NCI-H1930 (cell line): ENCODE data around the gene B4GALT5.
A peak's percentile ranks its signal among the peaks of the same experiment; 100 is the strongest.
"Not testable (repeated sequence)": the region's sequence is repeated elsewhere in the genome, so short reads cannot be mapped to it uniquely, and the experiment has no call there.

Experiments
- DNase-seq, 2 experiments: peaks; one replicate each; lab custom pipeline; 2025; lab: John Stamatoyannopoulos, UW

Gene B4GALT5, protein sequence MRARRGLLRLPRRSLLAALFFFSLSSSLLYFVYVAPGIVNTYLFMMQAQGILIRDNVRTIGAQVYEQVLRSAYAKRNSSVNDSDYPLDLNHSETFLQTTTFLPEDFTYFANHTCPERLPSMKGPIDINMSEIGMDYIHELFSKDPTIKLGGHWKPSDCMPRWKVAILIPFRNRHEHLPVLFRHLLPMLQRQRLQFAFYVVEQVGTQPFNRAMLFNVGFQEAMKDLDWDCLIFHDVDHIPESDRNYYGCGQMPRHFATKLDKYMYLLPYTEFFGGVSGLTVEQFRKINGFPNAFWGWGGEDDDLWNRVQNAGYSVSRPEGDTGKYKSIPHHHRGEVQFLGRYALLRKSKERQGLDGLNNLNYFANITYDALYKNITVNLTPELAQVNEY

DNA sequence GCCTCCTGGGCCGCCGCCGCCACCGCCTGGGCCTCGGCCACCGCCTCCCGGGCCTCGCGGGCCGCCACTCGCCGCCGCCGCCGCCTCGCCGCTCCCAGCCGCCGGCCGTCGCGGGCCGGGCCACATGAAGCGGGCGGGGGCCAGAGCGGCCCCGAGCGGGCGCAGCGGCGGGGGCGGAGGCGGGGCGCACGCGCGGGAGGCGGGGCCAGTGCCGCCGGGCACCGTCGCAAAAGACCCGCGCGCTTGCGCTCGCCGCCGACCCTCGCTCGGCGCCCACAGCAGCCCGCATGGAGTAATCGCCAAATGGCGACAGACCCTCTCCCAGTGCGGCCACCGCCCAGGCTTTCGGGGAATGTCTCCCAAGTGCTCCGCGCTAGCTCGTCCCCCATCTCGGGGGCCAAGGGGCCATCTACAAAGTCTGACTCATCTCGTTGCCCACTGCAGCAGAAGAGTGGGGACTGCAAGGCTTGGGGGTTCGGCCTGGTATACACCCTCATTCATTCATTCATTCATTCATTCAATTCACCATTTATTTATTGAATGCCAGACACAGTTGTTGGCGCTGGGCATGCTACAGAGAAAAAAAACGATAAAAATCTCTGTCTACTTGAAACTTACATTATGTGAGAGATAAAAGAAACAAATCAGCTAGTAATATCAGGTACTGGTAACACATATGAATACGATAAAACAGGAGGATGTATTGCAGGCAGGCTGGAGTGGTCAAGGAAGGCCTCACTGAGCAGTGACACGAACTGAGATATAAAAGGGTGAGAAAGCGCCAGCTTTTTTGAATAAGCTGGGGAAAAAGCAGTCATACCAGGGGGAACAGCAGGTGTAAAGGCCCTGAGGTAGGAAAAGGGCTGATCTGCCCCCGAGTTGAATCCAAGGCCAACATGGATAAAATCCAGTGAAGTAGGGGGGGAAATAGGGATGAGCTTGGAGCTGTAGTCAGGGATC lies at the start of gene B4GALT5:
Gene B4GALT5, minus strand, starts transcription at position 126 of the 960 bp plus-strand sequence. CDS start 188 bp downstream, outside the sequence.
- DNase-seq = peak; percentile 78 to 86

DNA sequence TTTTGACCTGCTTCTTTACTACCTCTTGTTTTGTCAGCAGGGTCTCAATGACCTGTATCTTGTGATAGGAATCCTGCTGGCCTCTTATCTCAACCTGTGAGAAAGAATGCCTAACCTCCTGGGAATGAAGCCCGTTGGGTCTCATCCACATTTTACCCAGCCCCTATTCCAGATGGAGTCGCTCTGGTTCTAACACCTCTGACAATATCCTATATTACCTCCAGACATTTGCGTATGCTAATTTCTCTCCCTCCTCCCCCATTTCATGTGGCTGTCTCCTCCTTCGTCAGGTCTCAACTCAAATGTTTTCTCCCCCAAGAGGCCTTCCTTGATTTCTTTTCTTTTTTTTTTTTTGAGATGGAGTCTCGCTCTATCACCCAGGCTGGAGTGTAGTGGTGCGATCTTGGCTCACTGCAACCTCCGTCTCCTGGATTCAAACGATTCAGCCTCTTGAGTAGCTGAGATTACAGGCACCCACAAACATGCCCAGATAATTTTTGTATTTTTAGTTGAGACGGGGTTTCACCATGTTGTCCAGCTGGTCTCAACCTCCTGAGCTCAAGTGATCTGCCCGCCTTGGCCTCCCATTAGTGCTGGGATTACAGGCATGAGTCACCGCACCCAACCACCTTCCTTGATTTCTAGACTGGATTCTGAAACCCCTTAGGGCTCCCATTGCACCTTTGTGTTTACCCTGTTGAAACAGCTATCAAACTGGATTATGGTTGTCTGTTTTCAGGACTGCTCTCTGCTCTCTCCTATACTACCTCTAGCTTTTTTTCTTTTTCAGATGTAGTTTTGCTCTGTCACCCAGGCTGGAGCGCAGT lies 49.5 kb upstream of the B4GALT5 start:
- DNase-seq = no peak

DNA sequence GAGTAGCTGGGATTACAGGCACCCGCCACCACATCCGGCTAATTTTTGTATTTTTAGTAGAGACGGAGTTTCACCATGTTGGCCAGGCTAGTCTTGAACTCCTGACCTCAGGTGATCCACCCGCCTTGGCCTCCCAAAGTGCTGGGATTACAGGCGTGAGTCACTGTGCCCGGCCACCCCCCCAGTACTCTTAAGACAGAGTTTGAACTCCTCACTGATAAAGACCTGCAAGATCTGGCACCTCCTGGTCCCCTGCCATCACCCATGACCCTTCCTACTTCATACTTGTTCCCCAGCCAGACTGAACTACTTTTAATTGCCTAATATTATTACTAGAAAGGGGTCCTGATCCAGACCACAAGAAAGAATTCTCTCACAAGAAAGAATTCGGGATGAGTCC lies 48.2 kb upstream of the B4GALT5 start:
- not testable (repeated sequence) for DNase-seq

DNA sequence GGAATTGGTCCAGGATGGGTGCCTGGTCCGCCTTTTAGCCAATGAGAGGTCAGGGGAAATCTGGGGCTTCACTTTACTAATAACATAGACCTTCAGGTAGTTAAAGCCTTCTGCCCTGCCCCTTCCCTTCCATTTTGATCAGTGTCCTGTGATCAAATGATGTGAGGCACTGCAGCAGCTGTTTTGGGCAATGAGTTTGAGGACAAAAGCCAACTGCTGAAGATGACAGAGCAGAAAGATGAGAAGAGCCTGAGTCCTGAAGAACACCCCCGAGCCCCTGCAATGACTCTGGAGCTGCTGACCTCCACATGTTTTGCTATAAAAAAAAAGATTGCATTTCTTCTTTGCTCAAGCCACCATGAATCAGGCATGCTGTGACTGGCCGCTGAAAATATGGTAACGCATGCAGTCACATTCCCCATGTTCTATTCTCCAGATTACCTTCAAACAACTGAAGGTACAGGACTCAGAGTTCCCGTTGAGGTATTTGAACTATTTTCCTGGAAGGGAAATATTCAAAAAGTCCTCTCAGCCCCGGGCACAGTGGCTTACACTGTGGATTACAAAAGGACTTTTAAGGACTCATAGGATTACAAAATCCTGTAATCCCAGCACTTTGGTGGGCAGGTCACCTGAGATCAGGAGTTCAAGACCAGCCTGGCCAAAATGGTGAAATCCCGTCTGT lies 45.7 kb upstream of the B4GALT5 start:
- no peak for DNase-seq

DNA sequence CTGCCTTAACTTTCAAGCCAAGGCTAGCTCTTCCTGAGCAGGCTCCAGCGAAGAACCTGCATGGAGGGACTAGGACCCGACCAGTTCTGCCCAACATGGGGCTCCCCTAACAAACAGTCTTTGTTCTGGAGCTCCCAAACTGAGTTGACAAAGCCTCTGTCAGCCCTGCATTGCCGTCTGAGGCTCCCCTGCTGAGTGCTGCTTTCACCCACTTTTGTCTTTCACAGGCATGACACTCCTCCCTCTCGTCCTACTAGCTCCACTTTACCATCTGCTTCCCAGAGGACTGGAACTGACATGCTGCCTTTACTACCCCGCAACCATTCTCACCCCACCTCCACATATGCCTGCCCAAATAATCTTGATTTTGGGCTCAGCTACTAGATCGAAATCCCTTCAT lies 45.1 kb upstream of the B4GALT5 start:
- no peak for DNase-seq

DNA sequence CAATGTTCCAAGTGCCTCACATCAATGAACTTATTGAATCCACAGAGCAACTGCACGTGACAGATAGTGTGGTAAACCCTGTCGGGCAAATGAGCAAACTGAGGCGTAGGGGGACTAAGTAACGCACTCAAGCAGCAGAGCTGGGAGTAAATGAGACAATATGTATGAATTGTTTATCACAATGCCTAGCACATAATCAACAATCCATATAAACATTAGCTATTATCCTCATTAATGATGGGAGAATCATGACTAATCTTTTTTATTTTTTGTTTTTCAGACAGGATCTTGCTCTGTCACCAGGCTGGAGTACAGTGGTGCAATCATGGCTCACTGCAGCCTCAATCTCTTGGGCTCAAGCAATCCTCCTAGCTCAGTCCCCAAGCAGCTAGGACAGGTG lies 43.9 kb upstream of the B4GALT5 start:
- DNase-seq = no peak

DNA sequence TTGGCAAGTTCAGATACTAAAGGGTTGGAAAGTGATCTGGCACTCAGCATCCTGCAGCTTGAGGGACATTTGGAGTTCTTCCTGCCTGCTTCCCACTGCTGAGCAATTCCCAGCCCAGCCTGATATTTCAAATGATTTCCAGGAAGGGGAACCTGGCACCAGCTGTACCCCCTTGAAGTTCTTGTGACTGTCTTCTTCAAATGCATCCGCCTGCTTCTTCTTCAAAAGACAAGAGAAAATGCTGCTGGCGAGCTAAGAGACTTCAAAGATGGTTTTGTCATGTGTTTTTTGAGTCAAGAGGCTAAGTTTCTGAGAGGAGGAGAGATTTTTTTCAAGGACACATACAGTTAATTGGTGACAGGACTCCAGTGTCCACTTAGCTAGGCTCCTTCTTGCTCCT lies 42.6 kb upstream of the B4GALT5 start:
- no peak for DNase-seq

DNA sequence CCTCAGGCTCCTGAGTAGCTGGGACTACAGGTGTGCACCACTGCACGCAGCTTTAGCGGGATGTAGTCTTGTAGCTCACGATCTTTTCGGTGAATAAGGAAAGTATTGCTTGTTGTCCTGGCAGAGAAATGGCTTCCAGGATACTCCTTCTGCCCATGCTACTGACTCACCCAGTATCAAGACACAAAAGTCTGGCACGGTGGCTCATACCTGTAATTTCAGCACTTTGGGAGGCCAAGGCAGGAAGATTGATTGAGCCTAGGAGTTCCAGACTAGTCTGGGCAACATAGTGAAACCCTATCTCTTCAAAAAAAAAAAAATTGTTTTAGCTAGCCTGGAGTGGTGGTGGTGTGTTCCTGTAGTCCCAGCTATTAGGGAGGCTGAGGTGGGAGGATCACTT lies 40.9 kb upstream of the B4GALT5 start:
- DNase-seq = no peak

DNA sequence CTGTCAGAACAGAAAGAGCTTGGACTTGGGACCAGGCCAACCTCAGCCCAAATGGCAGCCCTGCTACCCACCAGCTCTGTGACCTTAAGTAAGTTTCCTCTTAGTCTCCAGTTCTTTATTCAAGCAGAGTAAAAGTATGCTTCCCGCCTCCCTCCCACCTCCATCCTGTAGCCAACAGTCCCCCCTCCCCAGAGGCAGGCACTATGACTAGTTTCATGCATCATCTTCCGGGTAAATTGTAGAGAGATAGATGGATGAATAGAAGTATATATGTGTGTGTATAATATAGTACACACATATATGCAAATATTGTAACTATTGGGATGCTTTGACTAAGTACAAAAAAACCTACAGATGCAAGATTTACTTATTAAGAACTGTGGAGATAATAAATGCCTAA lies 39.5 kb upstream of the B4GALT5 start:
- no peak for DNase-seq

DNA sequence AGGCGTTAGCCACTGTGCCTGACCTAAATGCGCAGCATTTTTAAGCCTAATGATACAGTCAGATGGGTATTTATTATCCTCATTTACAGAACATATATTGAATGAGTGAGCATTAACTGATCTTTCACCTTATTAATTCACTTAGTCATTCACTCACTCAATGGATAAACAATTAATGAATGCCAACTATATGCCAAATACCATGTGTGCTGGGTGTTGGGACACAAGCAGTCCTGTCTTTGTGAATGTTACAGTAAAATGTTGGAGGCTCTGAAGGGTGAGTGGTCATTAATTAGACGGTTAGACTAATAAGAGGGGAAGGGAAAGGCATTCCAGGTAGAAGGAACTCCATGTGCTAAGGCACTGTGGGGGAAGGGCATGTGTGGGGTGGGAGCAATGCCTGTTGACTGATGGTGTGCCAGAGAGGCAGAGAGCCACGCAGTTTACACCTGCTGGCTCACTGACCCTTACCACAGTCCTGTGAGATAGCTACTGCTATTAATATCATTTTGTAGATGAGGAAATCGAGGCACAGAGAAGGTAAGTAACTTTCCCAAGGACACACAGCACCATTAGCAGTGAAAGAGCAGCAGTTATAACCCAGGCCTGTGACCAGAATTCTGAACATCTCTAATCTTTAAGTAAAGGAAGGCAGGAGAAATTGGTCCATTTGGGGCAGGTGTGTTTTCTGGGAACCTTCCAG lies 38.7 kb upstream of the B4GALT5 start:
- DNase-seq = no peak

DNA sequence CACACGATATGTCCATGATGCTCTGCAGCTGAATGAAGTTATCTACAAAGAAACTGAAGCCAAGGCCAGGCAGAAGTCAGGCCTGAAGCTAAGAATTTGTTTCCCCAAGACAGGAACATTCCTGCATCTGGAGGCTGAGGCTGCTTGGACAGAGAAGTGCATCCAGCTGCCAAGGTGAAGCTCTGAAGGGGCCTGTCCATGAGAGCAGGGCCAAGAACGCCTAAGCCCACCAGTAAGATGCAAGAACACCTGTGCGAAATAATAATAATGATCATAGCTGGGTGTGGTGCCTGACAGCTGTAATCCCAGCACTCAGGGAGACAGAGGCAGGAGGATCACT lies 37.7 kb upstream of the B4GALT5 start:
- DNase-seq = no peak

DNA sequence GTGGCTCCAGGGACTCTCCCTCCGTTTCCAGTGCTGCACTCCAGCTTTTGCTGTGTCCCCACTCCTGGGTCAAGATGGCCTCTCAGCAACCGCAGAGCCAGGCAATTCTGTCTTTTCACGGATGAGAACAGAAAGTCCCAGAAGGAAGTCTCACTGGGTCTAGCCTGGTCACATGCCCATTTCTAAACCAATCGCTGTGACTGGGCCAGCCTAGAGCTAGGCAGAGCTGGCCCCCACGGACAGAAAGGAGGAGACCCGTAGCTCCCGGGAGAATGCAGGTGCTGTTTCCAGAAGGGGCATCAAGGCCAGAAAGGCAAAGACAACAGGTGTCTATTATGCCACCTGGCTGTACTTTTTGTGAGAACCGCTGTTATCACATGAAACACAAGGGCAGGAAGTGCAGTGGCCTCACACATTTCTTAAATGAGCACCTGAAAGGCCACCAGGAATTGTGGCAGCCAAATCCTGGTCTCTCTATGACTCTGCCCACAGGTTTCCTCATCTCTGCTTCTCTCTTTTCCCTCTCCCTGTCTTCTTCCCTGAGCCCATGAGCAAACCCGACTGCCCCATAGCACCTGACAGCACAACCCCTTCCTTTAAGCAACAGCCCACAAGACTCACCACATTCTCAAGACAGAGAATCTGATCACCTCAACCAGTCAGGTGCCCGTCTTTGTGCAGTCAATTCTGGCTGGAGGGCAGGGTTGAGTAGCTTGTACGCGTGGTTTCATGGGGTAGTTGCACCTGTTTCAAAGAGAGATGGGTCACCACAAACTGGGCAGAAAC lies 37.1 kb upstream of the B4GALT5 start:
- DNase-seq = no peak

DNA sequence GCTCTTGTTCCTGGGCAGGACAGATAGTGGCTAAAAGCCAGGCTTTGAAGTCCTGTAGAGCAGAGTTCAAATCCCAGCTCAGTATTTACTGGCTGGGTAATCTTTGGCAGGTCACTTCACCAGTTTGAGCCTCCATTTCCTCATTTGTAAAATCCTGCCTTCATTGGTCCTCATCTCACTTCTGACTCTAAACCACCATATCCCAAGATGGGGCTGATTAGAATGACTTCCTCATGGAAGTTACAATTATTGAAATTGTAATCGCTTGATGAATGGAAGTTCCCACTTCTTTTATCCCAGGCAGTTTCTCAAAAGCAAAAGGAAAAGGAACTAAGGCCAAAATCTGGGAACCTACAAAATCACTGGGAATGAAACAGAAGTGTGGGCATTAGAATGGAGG lies 35.9 kb upstream of the B4GALT5 start:
- DNase-seq = no peak

DNA sequence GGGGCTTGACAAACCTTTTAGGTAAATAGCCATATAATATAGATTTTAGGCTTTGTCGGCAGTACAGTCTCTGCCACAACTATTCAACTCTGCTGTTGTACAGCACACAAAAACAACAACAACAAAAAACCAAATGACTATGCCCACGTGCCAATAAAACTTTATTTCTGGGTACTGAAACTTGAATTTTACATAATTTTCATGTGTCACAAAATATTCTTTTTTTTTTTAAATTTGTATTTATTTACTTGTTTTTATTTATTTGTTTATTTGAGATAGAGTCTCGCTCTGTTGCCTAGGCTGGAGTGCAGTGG lies 34.8 kb upstream of the B4GALT5 start:
- no peak for DNase-seq

DNA sequence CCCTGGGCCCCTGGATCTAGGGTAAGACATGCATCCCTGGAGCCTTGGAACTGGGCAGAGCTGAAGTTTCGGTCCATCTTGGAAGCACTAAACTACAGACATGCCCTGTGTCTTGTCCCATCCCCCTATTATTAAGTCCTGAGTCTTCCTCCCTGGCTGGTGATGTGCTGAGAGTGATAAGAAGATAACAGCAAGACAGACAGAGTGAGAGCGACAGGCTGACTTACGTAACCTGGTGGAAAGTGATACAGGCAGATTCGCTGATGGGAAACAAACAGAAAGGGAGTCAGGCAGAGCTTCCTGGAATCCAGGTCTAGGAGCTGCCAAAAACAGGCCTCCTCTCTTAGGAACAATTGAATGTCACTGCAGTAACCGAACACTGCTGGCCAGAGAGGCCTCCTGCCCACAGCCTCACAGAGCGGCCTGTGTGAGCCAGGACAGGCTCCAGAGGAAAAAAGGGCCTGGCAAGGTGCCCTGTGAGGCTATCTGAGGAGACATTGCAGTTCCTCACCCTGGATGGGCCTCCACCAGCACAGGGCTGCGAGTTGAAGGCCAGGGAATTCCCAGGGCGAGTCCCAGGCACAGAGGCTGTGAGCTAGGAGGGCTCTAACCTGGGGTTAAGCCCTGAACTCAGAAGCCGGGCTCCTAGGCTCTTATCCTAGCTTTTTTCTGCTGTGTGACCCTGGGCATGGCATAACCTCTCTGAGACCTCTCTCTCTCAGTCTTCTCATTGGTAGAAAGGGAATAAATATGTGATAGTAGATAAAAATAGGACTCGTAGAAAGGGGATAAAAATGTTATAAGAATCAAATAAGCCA lies 34.2 kb upstream of the B4GALT5 start:
- no peak for DNase-seq

DNA sequence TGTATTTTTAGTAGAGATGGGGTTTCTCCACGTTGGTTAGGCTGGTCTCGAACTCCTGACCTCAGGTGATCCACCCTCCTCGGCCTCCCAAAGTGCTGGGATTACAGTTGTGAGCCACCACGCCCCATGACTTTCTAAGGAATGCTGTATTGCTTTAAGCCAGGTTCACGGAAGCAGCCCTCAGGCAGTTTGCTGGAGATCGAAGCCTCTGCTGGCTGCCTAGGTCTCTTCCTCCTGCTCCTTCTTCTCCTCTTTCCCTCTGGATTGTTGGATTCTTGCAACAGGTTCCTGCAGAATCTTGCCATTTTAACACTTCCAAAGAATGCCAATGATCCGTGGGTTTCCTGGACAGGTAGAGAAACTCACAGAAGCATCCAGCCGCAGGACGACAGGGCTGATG lies 29.3 kb upstream of the B4GALT5 start:
- no peak for DNase-seq

DNA sequence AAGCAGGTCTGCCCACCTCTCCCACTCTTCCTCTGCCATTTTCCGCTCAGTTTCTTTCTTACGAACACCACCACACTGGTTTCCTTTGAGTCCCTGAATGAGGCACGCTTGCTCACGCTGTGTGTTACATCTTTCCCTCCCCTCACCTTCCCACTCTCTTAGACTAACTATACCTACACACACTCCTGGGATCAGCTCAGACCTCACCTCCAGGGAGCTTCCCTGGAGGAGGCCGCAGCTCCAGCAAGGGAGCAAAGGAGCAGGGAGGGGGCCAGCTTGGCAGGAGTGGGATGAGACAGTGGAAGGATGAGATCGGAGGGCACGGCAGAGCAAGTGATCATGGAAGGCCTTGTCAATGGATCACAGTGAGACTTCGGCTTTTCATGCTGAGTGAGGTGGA lies 28.3 kb upstream of the B4GALT5 start:
- no peak for DNase-seq

DNA sequence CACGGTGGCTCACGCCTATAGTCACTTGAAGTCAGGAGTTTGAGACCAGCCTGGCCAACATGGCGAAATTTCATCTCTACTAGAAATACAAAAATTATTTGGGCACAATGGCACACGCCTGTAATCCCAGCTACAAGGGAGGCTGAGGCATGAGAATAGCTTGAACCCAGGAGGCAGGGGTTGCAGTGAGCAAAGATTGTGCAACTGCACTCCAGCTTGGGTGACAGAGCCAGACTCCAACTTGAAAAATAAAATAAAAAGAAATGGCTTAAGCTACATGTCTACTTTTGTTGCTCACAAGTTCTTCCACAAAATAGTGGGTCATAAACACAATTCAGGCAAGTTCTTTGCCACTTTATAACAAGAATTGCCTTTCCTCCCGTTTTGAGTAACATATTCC lies 27.1 kb upstream of the B4GALT5 start:
- no peak for DNase-seq

DNA sequence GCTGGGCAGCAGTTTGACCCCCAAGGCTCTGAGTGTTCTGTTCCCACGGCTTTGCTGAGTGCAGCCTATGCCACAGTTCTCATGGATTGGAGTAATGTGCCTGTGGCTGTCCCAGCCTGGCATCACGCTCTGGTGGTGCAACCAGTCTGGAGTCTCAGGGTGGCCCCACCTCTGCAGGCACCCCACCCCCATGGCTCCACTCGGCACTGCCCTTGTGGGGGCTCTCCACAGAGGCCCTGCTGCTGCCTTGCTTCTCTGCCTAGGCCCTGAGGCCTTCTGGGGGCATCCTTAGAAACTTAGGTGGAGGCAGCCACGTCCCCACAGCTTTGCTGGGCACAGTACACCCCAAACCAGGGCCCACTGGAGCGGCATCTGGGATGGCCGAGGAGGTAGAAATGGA lies 25.4 kb upstream of the B4GALT5 start:
- no peak for DNase-seq

DNA sequence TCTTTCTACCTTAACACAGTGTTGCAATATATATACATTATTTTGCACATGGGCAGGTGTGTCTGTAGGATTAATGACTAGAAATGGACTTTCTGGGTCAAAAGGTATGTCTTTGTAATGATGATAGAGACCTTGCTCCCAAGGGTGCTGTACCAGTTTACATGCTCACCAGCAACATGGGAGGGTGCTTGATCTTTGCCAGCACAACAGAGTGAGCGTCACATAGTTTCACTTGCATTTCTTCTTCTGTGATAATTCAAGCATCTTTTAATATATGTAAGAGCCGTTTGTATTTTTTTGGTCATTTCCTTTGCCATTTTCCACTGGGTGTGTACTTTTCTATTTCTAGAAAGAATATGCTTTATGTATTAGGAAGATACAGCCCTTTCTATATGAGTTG lies 23.6 kb upstream of the B4GALT5 start:
- no peak for DNase-seq
